Kidney epithelial cell (primary cell): ENCODE results near the gene BBS9. TPM values are rescaled to one million over a fixed set of nuclear protein-coding genes. Genes with fewer than 3 reads are reported as not detected.

Source experiments
- DNase-seq: peaks from one replicate; pipeline ENCODE4 v3.0.0-alpha.2; 2010; ENCODE audit warnings: low read depth
- H3K27me3 ChIP-seq: 2 replicates; pipeline ENCODE4 v1.6.0; 2011; ENCODE audit warnings: low read length; ENCODE audit not compliant: control insufficient read depth, insufficient read depth
- H3K36me3 ChIP-seq: 2 replicates; pipeline ENCODE4 v1.5.1; 2011; ENCODE audit warnings: low read length; ENCODE audit not compliant: control insufficient read depth, insufficient read depth
- H3K4me3 ChIP-seq: 2 replicates; pipeline ENCODE4 v1.5.1; 2011; ENCODE audit warnings: low read depth, mild to moderate bottlenecking, control low read depth, low read length
- total RNA-seq: library from RNA; depleted of rRNA; stranded (reverse); fragments of >200 nt; gene quantifications from 2 replicates; pipeline ENCODE4 v1.2.3, GENCODE V29; 2015
- TF ChIP-seq, protein P1 (sequence below): IDR thresholded peaks from 2 replicates; pipeline ENCODE4 v1.5.1; 2011; ENCODE audit warnings: mild to moderate bottlenecking, moderate library complexity, low read length, control low read depth, inconsistent platforms; ENCODE audit not compliant: insufficient read depth, poor library complexity, severe bottlenecking

The BBS9 gene
- total RNA-seq, 1 donor from 2014 or later: 20.4 TPM

DNA sequence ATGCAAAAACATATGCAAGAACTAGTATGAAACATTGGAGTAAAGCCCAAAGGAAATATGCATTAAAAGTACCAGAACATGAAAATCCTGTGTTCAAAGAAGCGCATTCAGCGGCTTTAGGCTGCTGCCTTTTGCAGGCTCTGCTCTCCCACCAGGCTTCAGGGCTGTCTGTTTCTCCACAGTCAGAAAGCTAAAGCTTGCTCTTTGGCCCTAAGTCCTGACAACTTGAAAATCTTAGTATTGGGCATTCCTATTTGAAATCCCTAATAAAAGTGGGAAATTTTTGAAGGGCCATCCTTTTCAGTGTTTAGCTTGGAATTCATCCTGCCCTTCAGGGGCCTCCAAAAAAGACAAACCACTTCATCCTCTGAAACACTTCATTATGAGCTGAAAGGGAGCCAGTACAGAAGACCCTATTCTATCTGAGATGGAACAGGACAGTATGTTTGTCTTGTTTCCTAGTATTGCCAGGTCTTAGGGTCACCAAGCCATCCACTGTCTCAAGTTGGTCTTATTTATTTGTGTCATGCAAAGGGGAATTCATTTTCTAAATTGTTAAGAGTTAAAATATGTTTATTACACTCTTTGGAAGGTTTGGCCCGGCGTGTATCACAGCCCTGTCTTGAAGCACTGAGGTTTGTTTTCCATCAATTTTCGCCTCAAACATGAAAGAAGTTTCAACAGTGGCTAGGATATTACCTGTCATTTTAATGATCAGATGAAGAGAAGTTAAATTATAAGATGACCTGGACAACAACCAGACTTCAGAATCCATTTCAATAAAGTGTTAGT, 449.7 kb downstream of the BBS9 start:
- TF ChIP-seq, protein P1, sequence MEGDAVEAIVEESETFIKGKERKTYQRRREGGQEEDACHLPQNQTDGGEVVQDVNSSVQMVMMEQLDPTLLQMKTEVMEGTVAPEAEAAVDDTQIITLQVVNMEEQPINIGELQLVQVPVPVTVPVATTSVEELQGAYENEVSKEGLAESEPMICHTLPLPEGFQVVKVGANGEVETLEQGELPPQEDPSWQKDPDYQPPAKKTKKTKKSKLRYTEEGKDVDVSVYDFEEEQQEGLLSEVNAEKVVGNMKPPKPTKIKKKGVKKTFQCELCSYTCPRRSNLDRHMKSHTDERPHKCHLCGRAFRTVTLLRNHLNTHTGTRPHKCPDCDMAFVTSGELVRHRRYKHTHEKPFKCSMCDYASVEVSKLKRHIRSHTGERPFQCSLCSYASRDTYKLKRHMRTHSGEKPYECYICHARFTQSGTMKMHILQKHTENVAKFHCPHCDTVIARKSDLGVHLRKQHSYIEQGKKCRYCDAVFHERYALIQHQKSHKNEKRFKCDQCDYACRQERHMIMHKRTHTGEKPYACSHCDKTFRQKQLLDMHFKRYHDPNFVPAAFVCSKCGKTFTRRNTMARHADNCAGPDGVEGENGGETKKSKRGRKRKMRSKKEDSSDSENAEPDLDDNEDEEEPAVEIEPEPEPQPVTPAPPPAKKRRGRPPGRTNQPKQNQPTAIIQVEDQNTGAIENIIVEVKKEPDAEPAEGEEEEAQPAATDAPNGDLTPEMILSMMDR: no peak
- Histone ChIP-seq H3K27me3 (no peaks in the 10 kb centered on the region), H3K4me3 (no peak overlapping the region), H3K36me3 (no peaks in the 10 kb centered on the region)
- no peak for DNase-seq

DNA sequence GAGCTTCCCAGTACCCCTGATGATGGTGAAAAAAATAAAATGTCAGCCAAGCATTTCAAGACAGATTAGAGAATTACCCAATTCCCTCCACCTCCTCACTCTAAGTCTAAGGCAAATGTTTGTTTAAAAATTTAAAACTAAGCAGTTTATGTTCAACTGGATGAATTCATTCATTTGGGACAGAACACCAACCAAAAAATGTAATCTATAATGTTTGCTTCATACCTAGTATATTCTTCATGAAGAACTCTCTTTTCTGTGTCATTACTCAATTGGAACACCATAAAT, 450.3 kb downstream of the BBS9 start:
- TF ChIP-seq, protein P1: no peak
- H3K36me3 ChIP-seq: no peaks in the 10 kb centered on the region
- no peaks in the 10 kb centered on the region for H3K27me3 ChIP-seq
- DNase-seq: no peak
- H3K4me3 ChIP-seq: no peak overlapping the region

DNA sequence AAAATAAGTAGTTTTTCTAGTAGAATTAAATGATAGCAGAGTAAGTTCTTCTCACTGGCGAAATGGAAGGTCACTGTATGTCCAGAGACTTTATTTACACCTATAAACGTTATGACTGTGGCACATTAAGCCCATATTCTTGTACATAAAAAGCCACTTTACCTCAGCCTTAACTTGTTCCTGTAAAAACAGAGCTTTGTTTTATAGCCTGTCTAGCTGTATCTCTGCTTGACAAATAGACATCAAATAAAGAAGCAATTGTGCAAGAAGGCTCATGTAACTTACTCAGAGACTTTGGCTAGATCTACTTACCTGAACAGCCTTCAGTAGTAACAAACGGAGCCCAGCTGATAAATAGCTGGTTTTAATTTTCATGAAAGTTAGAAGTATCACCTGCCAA, 451.9 kb downstream of the BBS9 start:
- Histone ChIP-seq H3K27me3 (no peaks in the 10 kb centered on the region), H3K4me3 (no peak overlapping the region), H3K36me3 (no peaks in the 10 kb centered on the region)
- TF ChIP-seq, protein P1: no peak
- no peak for DNase-seq

DNA sequence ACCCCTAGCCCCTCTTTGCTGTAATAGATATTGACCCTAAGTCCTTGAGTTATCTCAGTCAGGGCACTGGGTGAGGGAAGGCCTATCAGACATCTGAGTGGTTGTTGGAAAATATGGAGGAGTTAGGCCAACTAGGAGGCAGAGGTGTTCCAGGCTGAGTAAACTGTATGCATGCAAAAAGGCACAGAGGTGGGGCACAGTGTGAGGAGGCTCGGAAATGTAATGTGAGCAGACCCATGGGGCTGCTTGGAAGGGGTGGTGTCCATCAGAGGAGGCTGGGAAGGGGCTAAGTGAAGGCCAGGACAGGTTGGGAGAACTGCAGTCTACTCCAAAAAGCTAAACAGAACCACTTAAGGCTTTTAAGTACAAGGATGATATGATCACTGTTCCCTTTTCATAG, 452.7 kb downstream of the BBS9 start:
- no peaks in the 10 kb centered on the region for H3K36me3 ChIP-seq
- H3K27me3 ChIP-seq: no peaks in the 10 kb centered on the region
- no peak for DNase-seq
- H3K4me3 ChIP-seq: no peak overlapping the region
- TF ChIP-seq, protein P1: no peak

DNA sequence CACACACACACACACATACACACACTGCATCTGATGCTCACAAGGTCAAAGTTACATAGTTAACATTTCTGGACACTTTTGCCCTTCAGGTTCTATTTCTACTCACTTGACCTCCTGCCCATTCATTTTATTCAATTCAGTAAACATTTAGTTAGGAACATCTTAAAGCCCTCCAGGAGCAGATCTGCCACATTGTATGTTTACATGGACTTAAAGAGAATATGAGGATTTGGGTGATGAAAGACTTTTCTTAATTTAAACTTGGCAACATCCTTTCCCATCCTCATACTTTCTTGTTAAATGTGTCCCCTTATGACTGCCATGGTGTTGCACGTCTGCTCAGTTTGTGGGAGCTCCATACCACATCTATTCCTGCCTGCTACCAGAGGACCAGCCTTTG, 453.2 kb downstream of the BBS9 start:
- Histone ChIP-seq H3K4me3 (no peak overlapping the region), H3K27me3 (no peaks in the 10 kb centered on the region), H3K36me3 (no peaks in the 10 kb centered on the region)
- no peak for DNase-seq
- TF ChIP-seq, protein P1: no peak

DNA sequence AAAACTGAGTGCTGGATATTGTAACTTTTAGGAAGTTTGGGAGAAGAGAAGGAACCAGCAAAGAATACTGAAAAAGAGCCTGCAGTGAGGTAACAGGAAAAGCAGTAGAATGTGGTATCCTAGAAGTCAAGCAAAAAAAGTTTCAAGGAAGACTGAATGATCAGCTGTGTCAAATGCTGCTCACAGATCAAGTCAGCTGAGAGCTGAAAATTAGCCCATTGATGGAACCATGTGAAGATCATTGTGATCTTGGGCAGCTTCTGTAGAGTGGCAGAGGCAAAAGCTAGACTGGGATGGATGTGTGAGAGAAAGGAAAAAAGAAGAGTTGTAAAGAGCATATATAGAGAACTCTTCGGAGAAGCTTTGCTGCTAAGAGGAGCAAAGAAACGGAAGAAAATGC, 460.5 kb downstream of the BBS9 start:
- H3K4me3 ChIP-seq: no peak overlapping the region
- TF ChIP-seq, protein P1: no peak
- DNase-seq: no peak
- no peaks in the 10 kb centered on the region for H3K36me3 ChIP-seq
- no peaks in the 10 kb centered on the region for H3K27me3 ChIP-seq
